ENCODE results near the gene FNDC10.

Gene FNDC10

DNA sequence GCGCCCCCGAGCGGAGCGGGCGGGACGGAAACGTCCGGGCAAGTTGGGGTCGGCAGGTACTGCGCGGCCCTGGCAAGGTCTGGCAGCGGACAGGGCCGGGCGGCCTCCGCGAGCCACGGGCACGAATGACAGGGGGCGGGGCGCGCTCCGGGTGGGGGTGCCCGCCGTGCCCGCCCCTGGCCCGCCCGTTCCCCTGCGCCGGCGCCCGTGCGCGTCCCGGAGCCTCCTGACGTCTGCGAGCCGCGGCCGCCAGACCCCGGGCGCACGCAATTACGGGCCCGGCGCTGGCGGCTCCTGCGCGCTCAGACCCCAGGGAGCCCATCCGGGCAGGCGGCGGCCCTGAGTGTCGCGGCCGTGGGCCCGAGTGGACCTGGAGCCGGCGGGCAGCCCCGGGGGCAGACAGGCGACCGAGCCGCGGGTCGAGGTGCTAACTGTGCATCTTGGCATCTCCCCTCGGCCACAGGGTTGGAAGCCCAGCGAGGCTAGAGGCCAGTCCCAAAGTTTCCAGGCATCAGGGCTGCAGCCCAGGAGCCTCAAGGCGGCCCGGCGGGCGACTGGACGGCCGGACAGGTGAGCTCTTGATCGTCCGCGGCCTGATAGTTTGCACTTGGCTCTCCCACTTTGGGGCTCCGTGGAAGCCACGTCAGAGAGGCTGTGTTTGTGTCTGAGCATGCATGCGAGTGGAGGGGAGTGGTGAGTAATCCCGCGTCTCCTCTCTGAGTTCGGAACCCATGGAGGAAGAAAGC lies 16.3 kb upstream of the FNDC10 start:
- DNase-seq (ENCODE audit: low spot score), result peak; percentile 57
- no peak for FAIRE-seq

DNA sequence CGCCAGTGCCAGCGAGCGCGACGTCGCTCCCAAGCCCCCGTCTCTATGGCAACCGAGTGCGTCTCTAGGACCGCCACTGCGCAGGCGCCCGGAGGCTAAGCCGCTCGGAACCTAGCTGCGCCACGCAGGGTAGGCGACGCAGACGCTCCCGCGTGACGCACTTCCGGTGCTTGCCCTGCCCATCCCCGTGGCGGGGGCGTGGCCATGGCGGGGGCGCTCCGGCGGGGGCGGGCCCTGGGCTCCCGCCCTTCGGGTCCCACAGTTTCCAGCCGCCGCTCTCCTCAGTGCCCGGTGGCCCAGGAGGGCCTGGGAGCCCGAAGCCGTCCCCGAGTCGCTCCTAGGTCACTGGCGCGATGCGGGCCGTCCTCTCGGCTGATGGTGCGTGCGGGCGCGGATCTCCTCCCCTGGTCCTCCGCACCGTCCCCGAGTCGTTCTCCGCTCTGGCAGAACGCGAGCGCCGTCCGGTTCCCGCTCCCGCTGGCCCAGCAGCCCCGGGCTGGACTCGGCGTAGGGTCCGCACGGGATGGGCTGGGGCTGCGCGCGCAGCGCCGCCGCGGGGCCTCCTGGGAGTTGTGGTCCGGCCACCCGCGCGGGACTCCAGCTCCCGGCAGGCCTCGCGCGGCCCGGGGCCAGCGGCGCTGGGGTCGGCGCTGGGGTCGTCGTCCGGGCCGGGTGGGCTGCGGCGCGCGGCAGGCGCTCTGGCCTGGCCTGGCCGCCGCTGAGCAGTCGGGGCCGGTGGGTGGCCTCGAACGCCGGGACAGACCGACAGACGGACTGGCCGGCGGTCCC lies 15.5 kb upstream of the FNDC10 start, which contains the start of gene MIB2:
Gene MIB2 (plus strand): TSS at position 245 of the 789 bp plus-strand sequence. CDS start 7,953 bp downstream, outside the sequence.
- peak; percentile 78 for FAIRE-seq

DNA sequence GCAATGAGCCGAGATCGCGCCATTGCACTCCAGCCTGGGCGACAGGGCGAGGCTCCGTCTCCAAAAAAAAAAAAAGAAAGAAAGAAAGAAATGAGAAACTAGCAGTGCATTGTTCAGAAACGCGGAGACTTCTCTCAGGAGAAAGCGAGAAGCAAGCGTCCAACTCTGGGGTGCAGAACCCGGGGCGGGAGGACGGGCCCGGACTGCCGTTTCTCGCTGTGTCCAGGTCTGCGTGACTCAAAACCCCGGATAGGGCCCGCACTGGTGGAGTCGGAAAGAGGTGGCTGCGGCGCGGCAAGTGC lies 15.0 kb upstream of the FNDC10 start:
- DNase-seq (ENCODE audit: low spot score) (no peak), FAIRE-seq (no peak)

More for the DNA sequence above, 15.5 kb upstream of the FNDC10 start, which contains the start of gene MIB2:
- peak; percentile 98 for DNase-seq (ENCODE audit: low spot score)

DNA sequence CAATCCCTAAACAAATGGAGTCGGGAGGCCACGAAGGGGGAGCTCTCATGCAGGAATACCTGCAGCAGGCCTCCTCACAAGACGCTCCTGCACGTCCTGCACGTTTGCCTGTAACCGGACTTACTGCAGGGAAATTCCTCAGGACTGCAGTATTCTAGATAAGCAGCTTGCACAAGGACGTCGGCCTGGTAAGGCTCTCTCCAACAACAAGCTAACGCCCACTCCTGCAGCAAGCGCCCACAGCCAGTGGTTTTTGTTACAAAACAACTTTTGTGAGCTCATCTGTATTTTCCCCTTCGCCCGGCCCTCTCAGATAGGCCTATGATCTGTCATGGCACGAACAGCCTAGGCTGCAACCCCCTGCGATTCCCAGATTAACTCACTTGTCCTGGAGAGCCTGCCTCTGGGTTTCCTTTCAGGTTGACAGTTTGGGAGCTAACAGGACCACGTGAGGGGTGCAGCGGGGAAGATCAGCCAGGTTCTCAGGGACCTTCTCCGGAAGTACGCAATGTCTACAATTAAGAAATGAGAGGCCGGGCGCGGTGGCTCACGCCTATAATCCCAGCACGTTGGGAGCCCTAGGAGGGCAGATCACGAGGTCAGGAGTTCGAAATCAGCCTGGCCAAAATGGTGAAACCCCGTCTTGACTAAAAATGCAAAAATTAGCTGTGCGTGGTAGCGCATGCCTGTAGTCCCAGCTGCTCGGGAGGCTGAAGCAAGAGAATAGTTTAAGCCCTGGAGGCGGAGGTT lies 14.4 kb upstream of the FNDC10 start:
- no peak for FAIRE-seq
- no peak for DNase-seq (ENCODE audit: low spot score)

DNA sequence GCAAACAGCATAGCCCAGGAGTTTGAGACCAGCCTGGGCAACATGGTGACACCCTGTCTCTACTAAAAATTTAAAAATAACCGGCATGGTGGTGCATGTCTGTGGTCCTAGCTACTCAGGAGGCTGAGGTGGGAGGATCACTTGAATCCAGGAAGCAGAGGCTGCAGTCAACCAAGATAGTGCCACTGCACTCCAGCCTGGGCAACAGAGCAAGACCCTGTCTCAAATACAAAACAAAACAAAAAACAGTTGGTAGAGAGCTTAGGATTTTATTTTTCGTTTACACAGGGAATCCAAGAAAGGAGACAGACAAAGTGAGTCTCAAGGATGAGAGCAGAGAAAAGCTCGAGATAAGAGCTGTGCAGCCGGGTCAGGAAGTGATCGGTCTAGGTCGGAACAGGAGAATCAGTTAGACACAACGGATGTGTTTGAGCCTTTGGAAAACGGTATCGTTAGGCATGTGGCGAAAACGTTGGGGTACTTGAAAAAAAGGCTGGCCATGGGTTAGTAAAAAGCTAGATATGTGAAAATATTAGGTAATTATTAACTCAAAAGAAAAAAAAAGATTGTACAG lies 13.7 kb upstream of the FNDC10 start:
- FAIRE-seq, result no peak
- DNase-seq (ENCODE audit: low spot score), result no peak

DNA sequence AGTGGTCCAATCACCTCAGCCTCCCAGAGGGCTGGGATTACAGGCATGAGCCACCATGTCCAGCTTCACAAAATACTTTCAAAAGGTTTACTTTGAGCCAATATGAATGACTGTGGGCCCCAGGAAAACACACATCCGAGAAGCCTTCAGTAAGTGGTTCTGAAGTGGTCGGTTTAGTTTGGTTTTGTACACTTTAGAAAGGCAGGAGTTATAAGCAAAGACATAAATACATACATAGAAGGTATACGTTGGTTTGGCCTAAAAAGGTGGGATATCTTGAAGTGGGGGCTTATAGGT lies 12.1 kb upstream of the FNDC10 start:
- DNase-seq (ENCODE audit: low spot score) (no peak), FAIRE-seq (no peak)

DNA sequence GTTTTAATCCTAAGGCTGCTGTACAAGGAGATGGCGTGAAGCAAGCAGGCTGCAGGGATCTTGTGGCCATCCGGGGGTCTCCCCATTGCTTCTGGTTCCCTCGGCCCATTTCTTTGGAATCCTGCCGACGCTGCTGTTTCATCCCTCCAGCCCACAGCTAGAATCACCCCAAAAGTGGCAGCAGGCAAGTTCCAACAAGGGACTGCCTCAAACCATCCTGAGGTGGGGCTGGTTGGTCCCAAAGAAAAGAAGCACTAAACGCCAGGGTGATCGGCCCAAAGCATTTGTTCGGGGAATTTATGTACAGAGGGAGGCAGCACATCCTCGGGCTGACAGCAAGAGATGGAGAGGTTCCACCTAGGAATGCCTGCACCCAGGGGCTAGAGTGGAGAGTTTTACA lies 10.9 kb upstream of the FNDC10 start:
- FAIRE-seq (no peak), DNase-seq (ENCODE audit: low spot score) (no peak)

DNA sequence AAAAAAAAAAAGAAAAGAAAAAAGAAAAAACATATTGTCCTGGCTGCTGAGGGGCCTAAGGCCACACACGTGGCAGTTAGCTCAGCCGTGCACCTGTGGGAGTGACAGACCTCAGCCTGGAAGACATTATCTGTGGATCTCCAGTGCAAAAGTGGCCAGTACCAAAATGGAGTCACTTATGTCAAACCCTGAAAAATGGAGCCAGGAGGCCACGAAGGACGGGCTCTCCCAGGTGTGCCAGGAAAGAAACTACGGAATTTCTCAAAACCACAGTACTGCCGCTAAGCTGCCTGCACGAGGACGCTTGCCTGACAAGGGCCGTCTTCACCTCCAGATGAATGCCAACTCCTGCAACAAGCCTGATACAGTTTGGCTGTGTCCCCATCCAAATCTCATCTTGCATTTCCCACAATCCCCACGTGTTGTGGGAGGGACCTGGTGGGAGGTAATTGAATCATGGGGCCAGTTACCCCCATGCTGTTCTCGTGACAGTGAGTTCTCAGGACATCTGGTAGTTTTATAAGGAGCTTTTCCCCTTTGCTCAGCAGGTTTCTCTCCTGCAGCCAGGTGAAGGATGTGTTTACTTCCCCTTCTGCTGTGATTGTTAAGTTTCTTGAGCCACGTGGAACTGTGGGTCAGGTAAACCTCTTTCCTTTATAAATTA lies 10.0 kb upstream of the FNDC10 start:
- no peak for FAIRE-seq
- DNase-seq (ENCODE audit: low spot score), result no peak

DNA sequence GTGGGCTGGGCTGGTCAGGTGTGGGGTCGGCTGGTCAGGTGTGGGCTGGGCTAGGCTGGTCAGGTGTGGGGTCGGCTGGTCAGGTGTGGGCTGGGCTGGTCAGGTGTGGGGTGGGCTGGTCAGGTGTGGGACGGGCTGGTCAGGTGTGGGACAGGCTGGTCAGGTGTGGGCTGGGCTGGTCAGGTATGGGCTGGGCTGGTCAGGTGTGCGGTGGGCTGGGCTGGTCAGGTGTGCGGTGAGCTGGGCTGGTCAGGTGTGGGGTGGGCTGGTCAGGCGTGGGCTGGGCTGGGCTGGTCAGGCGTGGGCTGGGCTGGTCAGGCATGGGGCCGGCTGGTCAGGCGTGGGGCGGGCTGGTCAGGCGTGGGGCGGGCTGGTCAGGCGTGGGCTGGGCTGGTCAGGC lies 6.3 kb upstream of the FNDC10 start:
- FAIRE-seq, result no peak

DNA sequence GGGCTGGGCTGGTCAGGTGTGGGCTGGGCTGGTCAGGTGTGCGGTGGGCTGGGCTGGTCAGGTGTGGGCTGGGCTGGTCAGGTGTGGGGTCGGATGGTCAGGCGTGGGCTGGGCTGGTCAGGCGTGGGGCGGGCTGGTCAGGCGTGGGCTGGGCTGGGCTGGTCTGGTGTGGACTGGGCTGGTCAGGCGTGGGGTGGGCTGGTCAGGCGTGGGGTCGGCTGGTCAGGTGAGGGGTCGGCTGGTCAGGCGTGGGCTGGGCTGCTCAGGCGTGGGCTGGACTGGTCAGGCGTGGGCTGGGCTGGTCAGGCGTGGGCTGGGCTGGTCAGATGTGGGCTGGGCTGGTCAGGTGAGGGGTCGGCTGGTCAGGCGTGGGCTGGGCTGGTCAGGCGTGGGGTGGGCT lies 5.8 kb upstream of the FNDC10 start:
- FAIRE-seq (no peak), DNase-seq (ENCODE audit: low spot score) (no peak)

More for the DNA sequence above, 6.3 kb upstream of the FNDC10 start:
- DNase-seq (ENCODE audit: low spot score), result no peak

DNA sequence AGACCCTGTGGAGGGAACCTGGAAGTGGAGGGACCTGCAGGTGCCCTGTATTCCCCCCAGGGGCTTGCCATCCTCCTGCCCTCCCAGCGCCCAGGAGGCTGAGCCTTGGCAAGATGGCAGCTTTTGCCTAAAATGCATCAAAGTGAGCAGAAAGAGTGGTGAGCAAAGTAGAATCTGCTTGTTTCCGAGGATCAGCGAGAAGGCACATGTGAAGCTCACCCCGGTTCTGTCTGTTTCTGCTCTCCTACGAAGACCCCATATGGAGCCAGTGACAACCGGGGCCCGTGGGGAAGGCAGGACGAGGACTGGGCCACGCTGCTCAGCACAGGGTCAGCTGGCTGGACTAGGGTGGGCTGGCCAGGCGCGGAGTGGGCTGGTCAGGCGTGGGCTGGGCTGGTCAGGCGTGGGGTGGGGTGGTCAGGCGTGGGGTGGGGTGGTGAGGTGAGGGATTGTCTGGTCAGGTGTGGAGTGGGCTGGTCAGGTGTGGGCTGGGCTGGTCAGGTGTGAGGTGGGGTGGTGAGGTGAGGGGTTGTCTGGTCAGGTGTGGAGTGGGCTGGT lies 5.2 kb upstream of the FNDC10 start:
- FAIRE-seq (no peak), DNase-seq (ENCODE audit: low spot score) (no peak)

DNA sequence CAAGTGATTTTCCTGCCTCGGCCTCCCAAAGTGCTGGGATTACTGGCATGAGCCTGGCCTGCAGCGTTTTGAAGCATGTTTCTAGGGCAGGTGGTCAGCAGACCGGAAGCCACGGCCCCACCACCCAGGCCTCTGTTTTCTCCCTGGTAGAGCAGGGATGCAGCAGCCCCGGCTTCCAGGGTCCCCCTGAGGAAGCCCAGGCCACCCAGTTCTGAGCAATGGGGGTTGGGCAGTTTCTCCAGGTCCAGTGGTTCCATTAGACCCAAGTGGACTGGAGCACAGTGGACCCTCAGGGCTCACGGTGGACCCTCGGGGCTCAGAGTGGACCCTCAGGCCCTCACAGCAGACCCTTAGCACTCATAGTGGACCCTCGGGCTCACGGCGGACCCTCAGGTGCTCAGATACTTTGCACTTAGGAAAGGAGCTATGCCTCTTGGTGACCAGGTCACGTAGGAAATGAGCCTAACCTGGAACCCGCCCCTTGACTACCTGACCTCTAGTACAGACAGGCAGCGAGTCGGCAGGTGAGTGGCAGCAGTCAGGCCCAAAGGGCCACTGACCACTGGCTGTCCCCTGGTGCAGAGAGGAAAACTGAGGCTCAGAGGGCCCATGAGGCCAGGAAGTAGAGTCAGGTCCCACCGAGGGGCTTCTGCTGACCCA lies 4.6 kb upstream of the FNDC10 start:
- DNase-seq (ENCODE audit: low spot score) (no peak), FAIRE-seq (no peak)

DNA sequence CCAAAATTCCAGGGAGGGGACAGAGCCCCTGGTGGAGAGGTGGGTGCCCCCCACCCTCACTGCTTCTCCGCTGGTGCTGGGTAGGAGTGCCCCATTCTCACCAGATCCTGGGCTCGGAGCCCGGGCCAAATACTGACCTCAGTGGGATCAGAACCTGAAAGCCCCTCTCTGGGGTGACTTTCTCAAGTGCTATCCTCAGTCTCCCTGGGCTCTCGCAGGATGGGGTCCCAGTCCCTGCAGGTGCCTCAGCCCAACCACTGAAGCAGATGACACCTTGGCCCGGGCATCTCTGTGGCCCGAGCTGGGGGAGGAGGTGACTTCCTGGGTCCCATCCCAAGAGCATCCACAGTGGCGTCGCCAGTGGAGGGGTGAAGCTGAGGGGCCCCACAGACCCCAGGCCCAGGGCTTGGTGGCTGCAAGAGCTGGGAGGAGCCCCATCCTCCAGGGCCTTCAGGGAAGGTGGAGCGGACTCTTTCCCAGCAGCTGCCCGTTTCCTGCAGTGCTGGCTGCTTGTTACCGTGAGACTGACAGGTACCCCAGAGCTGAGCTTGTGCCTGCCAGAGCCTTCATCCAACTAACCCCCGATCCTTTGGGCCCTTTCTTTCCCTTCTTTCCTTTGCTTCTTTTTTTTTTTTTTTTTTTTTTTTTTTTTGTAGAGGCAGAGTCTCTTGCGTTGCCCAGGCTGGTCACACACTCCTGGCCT lies 3.9 kb upstream of the FNDC10 start:
- DNase-seq (ENCODE audit: low spot score) (no peak), FAIRE-seq (no peak)

DNA sequence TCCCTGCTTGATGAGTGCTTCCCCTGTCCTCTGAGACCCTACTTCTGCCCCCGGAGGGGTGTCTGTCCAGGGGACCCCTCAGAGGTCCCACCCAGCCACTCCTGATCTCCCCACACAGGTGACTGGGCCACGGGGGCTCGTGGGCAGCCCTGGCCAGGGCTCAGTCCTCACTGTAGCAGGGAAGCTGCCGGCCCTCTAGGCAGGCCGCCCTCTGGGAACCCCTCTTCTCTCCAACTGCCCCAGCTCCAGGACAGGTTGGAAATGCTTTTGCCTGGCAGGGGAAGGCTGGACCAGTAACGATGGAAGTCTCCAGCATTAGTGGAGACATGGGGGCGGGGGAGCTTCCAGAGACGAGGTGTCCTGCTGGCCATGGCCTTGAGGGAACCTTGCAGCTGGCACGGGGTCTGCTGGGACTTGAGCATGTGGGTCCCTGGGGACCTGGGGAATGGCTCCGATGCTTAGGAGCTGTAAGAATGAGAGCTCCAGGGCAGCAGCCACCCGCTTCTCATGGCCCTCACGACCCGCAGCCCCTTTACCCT lies 3.1 kb upstream of the FNDC10 start:
- FAIRE-seq, result no peak
- no peak for DNase-seq (ENCODE audit: low spot score)

DNA sequence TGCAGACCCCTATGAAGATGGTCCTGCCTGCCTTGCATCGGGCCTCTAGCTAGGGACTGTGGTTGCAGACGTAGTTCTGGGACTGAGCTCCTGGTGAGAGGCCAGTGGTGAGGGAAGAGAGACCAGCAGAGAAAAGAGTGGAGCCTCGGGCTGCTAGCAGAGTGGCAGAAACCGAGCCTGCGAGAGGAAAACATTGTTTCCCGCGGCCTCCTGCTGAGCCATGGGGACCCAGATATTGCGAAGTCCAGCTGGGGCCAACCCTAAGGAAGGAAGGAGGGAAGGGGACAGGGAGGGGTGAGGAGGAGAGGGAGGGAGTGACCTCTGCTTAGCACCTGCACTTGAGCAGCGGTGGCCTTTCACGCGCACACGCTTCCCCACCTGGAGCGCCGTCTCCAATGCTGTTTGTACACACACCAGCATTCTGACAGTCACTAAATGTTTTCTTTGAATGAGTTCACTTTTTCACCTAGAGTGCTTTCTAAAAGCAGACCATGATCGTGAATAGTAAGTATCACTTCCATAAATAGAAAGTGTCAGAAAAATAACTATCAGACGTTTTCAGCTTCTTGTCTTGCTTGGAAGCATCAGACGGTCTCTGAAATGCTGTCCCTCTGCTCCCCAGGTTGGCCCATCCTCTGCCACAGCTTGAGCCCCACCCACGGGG lies 2.5 kb upstream of the FNDC10 start:
- FAIRE-seq, result no peak

DNA sequence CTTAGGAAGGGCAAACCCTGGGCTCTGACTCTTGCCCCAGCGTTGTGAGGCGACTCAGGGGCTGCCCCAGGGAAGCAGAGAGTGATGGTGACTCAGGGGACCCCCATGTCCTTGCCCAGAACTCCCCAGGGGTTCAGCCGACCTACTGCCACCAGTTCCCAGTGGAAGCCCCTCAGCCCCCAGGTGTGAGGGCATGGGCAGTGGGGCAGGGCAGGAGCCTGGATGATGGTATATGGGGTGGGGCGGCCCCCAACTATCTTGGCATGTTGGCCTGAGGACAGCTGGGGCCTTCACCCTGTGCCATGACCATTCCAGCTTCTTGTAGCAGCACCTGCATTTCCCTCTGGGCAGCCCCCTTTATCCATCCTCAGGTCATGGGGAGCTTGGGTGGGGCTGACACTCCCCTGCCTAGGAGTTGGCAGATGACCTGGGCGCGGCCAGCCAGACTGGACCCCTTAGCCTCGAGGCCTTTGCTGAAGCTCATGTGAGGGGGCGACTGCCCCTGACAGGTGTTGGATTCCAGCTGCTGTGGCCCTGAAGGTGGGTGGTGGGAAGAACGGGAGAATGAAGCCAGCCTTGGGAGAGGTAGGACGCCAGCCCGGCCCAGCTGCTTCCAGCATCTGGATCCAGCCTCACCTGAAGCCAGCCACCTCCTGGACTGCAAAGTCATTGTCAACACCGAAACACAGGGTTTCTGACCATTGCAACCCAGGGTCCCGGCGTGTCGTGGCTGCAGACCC lies 1.8 kb upstream of the FNDC10 start:
- FAIRE-seq (no peak), DNase-seq (ENCODE audit: low spot score) (no peak)

More for the DNA sequence above, 2.5 kb upstream of the FNDC10 start:
- DNase-seq (ENCODE audit: low spot score), result no peak

DNA sequence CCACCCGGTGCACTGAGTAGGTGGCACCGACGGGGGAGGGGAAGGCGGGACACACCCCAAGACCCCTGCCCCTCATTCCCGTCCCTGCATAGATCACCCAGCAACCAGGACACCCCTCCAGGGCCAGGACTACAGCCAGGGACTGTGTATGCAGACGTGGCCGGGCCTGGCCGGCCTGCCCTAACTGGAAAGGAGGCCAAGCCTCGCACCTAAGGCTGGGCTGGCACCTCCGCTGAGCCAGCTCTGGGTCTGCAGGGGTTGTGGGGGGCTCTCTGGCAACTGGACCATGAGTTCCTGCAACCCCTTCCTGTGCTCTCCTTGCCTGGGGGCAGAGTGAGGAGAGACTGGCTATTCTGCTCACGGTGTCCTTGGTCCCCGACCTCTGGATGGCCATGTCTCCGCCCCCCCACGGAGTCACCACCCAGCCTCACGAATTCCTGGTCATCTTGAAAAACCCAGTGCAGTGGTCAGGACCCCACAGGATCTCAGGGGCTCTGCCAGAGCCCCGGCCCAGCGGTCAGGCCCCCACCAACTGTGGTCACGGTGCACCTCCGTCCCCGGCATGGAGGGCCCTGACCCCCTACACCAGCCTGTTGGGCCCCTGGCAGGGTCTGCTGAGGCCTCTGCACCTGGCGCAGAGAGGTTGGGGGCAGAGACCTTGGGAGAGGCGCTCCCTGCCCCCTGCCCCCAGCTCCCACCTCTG lies 1.1 kb upstream of the FNDC10 start:
- no peak for DNase-seq (ENCODE audit: low spot score)

More for the DNA sequence above, 1.1 kb upstream of the FNDC10 start:
- no peak for FAIRE-seq
